ENCODE data around the gene RFX3. TPM values are rescaled to one million over a fixed set of nuclear protein-coding genes. Genes with fewer than 3 reads are reported as not detected.

The RFX3 gene
- total and polyA plus RNA-seq, 2 donors (not counting 1 experiment from before 2014, with no cell fraction given), result 2.8 to 3.1 TPM

DNA sequence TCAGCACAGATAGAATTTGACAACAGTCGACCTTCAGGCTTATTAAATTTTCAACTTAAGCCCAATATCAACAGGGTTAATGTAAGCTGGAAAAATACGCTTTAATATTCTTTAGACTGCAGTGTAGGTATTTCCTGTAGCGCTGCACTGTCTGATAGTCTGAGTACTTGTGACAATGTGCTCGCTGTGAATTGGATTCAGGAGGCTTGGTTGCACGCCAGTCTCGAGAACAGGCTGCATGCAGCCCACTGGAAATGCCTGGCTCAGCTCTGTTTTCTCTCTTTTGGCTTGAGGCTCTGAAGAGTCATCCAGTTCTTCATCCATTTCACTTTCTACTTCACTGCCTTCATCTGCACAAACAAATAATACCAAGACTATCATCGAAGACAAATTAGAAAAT, 300.9 kb downstream of the RFX3 start:
- TF ChIP-seq, protein P1, sequence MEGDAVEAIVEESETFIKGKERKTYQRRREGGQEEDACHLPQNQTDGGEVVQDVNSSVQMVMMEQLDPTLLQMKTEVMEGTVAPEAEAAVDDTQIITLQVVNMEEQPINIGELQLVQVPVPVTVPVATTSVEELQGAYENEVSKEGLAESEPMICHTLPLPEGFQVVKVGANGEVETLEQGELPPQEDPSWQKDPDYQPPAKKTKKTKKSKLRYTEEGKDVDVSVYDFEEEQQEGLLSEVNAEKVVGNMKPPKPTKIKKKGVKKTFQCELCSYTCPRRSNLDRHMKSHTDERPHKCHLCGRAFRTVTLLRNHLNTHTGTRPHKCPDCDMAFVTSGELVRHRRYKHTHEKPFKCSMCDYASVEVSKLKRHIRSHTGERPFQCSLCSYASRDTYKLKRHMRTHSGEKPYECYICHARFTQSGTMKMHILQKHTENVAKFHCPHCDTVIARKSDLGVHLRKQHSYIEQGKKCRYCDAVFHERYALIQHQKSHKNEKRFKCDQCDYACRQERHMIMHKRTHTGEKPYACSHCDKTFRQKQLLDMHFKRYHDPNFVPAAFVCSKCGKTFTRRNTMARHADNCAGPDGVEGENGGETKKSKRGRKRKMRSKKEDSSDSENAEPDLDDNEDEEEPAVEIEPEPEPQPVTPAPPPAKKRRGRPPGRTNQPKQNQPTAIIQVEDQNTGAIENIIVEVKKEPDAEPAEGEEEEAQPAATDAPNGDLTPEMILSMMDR (conservative IDR thresholded peaks at IDR 0.05 in 1 of 2, IDR thresholded peaks at IDR 0.05 in 1 of 2; ENCODE audit: low read depth in 1 of 2, low read length in 2 of 2), result no peak
- no peak for TF ChIP-seq EZH2 (IDR thresholded peaks at IDR 0.05; ENCODE audit: low read length, missing control alignments)
- Histone ChIP-seq H3K27ac (ENCODE audit: insufficient read depth, low read length) (no peak overlapping the region), H3K4me3 (replicated peaks in 1 of 4; ENCODE audit: control extremely low read depth in 1 of 4, insufficient read depth in 1 of 4, low read depth in 3 of 4, low read length in 4 of 4) (no peak overlapping the region)

GRCh38 chr9:3215658-3216057, 310.1 kb downstream of the RFX3 start:
- no peak for DNase-seq (ENCODE audit: low read depth in 2 of 2)
- no peak overlapping the region for H3K9ac ChIP-seq (ENCODE audit: insufficient read depth, low read length)
- no peaks in the 10 kb centered on the region for H4K20me1 ChIP-seq (ENCODE audit: control insufficient read depth, extremely low read depth, insufficient read depth, low read length)
- H2AFZ ChIP-seq (ENCODE audit: low read length), result no peak overlapping the region
- no peak for TF ChIP-seq EZH2 (IDR thresholded peaks at IDR 0.05; ENCODE audit: low read length, missing control alignments)
- TF ChIP-seq, protein P1 (conservative IDR thresholded peaks at IDR 0.05 in 1 of 2, IDR thresholded peaks at IDR 0.05 in 1 of 2; ENCODE audit: low read depth in 1 of 2, low read length in 2 of 2), result no peak
- no peaks in the 10 kb centered on the region for H3K9me3 ChIP-seq (ENCODE audit: control insufficient read depth, insufficient read depth, low read depth, low read length)
- H3K36me3 ChIP-seq (ENCODE audit: control insufficient read depth, insufficient read depth, low read length), result no peaks in the 10 kb centered on the region
- H3K4me3 ChIP-seq (replicated peaks in 1 of 4; ENCODE audit: control extremely low read depth in 1 of 4, insufficient read depth in 1 of 4, low read depth in 3 of 4, low read length in 4 of 4), result no peak overlapping the region
- no peaks in the 10 kb centered on the region for H3K4me1 ChIP-seq (ENCODE audit: control insufficient read depth, extremely low read depth, insufficient read depth, low read length)
- H3K4me2 ChIP-seq (ENCODE audit: extremely low read depth, insufficient read depth, low read length), result no peak overlapping the region
- H3K27ac ChIP-seq (ENCODE audit: insufficient read depth, low read length), result no peak overlapping the region
- no peaks in the 10 kb centered on the region for H3K79me2 ChIP-seq (ENCODE audit: control insufficient read depth, insufficient read depth, low read length)
- no peaks in the 10 kb centered on the region for H3K27me3 ChIP-seq (ENCODE audit: control insufficient read depth, insufficient read depth, low read length)

More for the DNA sequence above, 300.9 kb downstream of the RFX3 start:
- no peak overlapping the region for H3K4me2 ChIP-seq (ENCODE audit: extremely low read depth, insufficient read depth, low read length)
- no peak overlapping the region for H3K9ac ChIP-seq (ENCODE audit: insufficient read depth, low read length)
- no peaks in the 10 kb centered on the region for H3K79me2 ChIP-seq (ENCODE audit: control insufficient read depth, insufficient read depth, low read length)
- H2AFZ ChIP-seq (ENCODE audit: low read length), result no peak overlapping the region
- H3K9me3 ChIP-seq (ENCODE audit: control insufficient read depth, insufficient read depth, low read depth, low read length), result no peaks in the 10 kb centered on the region
- no peaks in the 10 kb centered on the region for H3K4me1 ChIP-seq (ENCODE audit: control insufficient read depth, extremely low read depth, insufficient read depth, low read length)
- no peaks in the 10 kb centered on the region for H3K27me3 ChIP-seq (ENCODE audit: control insufficient read depth, insufficient read depth, low read length)
- no peaks in the 10 kb centered on the region for H4K20me1 ChIP-seq (ENCODE audit: control insufficient read depth, extremely low read depth, insufficient read depth, low read length)
- no peak for DNase-seq (ENCODE audit: low read depth in 2 of 2)
- H3K36me3 ChIP-seq (ENCODE audit: control insufficient read depth, insufficient read depth, low read length), result no peaks in the 10 kb centered on the region

- Histone ChIP-seq H3K36me3 (ENCODE audit: control insufficient read depth, insufficient read depth, low read length) (no peaks in the 10 kb centered on the region), H3K9ac (ENCODE audit: insufficient read depth, low read length) (no peak overlapping the region), H2AFZ (ENCODE audit: low read length) (no peak overlapping the region), H3K9me3 (ENCODE audit: control insufficient read depth, insufficient read depth, low read depth, low read length) (no peaks in the 10 kb centered on the region), H3K4me2 (ENCODE audit: extremely low read depth, insufficient read depth, low read length) (no peak overlapping the region), H3K79me2 (ENCODE audit: control insufficient read depth, insufficient read depth, low read length) (no peaks in the 10 kb centered on the region), H3K4me3 (replicated peaks in 1 of 4; ENCODE audit: control extremely low read depth in 1 of 4, insufficient read depth in 1 of 4, low read depth in 3 of 4, low read length in 4 of 4) (no peak overlapping the region), H4K20me1 (ENCODE audit: control insufficient read depth, extremely low read depth, insufficient read depth, low read length) (no peaks in the 10 kb centered on the region), H3K27ac (ENCODE audit: insufficient read depth, low read length) (no peak overlapping the region), H3K27me3 (ENCODE audit: control insufficient read depth, insufficient read depth, low read length) (no peaks in the 10 kb centered on the region), H3K4me1 (ENCODE audit: control insufficient read depth, extremely low read depth, insufficient read depth, low read length) (no peaks in the 10 kb centered on the region)
- TF ChIP-seq, protein P1 (conservative IDR thresholded peaks at IDR 0.05 in 1 of 2, IDR thresholded peaks at IDR 0.05 in 1 of 2; ENCODE audit: low read depth in 1 of 2, low read length in 2 of 2), result no peak
- TF ChIP-seq EZH2 (IDR thresholded peaks at IDR 0.05; ENCODE audit: low read length, missing control alignments), result no peak
- DNase-seq (ENCODE audit: low read depth in 2 of 2), result no peak
These were observed 311.1 kb downstream of the RFX3 start for GRCh38 chr9:3214741-3215140.
